ENCODE data around the gene YPEL2.

YPEL2 gene

GRCh38 chr17:59428916-59429485 lies 97.5 kb downstream of the YPEL2 start:
- FAIRE-seq (no peak), DNase-seq (ENCODE audit: low spot score) (no peak)

DNA sequence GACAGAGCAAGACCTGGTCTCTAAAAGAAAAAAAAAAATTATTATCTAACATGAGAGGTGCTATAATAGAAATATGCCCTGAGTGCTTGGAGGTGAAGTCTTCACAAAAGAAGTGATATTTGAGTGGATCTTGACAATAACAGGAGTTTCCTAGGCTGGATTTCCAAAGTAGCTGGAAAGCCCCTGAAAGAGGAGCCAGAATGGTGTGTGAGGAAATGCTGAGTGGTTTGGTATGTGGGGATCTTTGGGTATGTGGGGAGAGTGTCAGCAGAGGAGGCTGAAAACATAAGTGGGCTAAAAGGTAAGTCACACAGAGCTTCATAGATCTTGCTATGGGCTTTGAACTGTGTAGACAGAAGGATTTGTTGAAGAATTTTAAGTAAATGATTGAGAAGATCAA lies 100.1 kb downstream of the YPEL2 start:
- FAIRE-seq, result no peak

GRCh38 chr17:59432657-59433056 lies 101.2 kb downstream of the YPEL2 start:
- DNase-seq (ENCODE audit: low spot score), result no peak
- no peak for FAIRE-seq

More for the DNA sequence above, 100.1 kb downstream of the YPEL2 start:
- no peak for DNase-seq (ENCODE audit: low spot score)

DNA sequence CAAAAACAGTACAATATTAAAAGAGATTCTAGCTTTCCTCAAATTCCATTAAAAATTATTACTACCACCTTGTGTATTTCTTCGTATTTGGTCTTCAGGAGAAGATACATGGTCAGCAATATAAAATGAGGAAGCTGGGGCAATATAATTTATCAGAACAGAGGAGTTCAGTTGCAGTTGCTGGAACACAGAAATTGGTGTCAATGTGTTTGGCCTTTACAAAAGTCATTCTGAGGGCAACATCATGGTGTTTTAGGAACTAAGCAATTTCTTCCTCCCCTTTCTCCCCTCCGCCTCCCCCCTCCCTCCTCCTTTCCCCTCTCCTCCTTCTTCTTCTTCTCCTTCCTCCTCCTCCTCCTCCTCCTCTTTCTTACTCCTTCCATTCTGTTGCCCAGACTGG lies 102.1 kb downstream of the YPEL2 start:
- DNase-seq (ENCODE audit: low spot score), result no peak

DNA sequence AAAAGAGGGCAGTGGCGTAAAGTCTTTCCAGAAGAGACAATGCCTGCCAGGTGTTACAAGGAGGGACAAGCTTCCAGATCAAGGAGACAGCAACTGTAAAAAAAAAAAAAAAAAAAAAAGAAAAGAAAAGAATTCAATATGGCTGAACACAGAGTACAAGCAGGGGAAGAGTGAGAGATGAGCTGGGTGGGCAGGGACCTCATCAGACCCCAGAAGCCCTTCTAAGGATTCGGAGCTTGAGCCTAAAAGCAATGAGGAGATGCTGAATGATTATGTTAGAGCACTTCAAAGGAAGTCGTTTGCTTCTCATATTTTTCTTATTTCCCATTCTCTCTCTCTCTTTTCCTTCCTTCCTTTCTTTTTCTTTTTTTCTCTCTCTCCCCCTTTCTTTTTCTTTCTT lies 103.0 kb downstream of the YPEL2 start:
- FAIRE-seq, result no peak
- DNase-seq (ENCODE audit: low spot score), result no peak

More for the DNA sequence above, 102.1 kb downstream of the YPEL2 start:
- FAIRE-seq, result no peak

DNA sequence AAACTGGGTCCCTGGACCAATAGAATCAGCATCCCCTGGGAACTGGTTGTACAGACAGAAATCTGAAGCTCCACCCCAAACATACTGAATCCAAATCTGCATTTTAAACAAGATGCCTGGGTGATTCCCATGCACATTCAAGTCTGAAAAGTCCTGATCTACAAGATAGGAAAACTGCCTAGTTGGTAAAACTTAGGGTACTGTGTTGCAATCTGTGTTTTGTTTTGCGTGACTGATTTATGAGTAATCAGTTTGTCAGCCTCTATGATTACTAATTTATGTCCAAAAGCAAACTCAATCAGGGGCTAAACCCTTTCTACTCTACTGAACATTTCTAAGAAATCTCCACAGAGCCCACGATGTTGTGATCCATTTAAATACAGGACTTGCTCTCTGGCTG lies 103.8 kb downstream of the YPEL2 start:
- DNase-seq (ENCODE audit: low spot score), result no peak
- no peak for FAIRE-seq

GRCh38 chr17:59436900-59437299 lies 105.4 kb downstream of the YPEL2 start:
- DNase-seq (ENCODE audit: low spot score) (no peak), FAIRE-seq (no peak)

GRCh38 chr17:59437791-59438281 lies 106.4 kb downstream of the YPEL2 start:
- no peak for DNase-seq (ENCODE audit: low spot score)
- FAIRE-seq, result no peak

DNA sequence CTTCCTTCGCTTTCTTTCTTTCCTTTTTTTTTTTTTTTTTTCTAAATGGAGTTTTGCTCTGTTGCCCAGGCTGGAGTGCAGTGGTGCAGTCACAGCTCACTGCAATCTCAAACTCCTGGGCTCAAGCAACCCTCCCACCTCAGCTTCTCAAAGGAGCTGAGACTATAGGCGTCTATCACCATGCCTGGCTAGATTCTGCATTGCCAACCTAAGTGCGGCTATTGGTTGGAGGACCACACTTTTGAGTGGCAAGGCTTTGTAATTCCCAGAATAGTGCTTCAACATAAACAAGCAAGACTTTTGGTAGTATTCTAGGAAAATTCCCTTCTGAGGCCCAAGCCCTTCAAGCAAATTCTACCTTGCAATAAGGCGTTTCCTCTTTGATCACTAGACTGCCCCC lies 107.8 kb downstream of the YPEL2 start:
- FAIRE-seq, result no peak
- DNase-seq (ENCODE audit: low spot score), result no peak

DNA sequence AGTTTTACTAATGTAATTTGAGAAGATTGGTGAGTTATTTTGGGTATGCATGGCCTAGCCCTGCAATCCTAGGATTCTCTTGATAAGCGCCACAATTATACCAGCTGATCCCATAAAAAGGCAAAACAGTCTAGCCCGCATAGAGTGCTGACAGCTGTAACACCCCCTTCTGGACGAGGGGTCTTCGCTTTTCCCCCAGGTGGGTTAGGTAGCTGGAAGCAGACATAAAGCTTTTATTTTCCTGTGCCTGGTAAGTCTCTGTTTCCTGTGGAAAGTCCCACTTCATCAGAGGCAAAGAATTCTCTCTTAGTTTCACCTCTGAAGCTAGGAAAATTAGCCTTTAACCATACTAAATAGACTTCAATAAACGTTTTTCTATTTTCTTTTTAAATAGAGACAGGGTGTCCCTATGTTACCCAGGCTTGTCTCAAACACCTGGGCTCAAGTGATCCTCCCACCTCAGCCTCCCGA lies 108.3 kb downstream of the YPEL2 start:
- no peak for FAIRE-seq
- DNase-seq (ENCODE audit: low spot score), result no peak

- FAIRE-seq (peak; percentile 90), DNase-seq (ENCODE audit: low spot score) (peak; percentile 94)
These were observed 109.5 kb downstream of the YPEL2 start for GRCh38 chr17:59440757-59441463.

GRCh38 chr17:59441464-59442096 lies 110.1 kb downstream of the YPEL2 start:
- FAIRE-seq (no peak), DNase-seq (ENCODE audit: low spot score) (no peak)

DNA sequence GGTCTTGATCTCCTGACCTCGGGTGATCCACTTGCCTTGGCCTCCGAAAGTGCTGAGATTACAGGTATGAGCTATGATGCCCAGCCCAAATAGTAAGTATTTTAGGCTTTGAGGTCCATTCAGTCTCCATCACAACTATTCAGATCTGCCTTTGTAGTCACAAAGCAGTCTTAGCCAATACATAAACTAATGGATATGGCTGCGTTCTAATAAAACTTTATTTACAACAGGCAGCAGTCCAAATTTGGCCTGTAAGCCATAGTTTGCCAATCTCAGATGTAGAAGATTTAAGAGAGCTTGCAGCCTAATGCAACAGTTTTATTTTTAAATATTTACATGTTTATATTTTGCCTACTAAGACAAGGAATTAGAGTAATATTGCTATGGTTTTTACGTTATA lies 111.7 kb downstream of the YPEL2 start:
- no peak for DNase-seq (ENCODE audit: low spot score)
- FAIRE-seq, result no peak
